ENCODE measurements around the gene PDYN.
A peak's percentile ranks its signal among the peaks of the same experiment; 100 is the strongest.

Gene PDYN

GRCh38 chr20:1994627-1995026, 769 bp upstream of the PDYN start:
- DNase-seq (ENCODE audit: low read depth in 2 of 2) = no peak

- DNase-seq (ENCODE audit: low read depth in 2 of 2) = no peak
Observed at GRCh38 chr20:1992359-1993110, 1.3 kb downstream of the PDYN start.

- DNase-seq (ENCODE audit: low read depth in 2 of 2) = no peak
Observed at GRCh38 chr20:1987826-1988225, 6.0 kb downstream of the PDYN start.

DNA sequence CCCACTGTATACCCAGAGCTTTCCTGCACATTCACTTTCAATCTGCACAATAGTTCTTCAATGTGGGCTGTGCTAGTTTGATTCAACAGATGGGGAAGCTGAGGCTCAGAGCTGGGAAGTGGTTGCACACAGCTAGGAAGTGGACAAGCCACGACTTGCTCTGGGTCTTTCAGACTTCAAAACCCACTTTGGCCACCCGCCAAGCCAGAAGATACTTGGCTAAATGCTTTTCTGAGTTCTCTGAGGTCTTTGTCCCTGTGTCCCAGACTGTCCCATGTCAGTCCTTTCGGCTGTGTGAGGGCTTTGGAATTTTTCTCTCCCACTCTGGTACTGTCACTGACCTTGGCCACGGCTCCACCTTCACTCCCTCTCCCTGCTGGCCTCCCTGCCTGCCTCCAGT, 10.6 kb downstream of the PDYN start:
- no peak for DNase-seq (ENCODE audit: low read depth in 2 of 2)

- DNase-seq (ENCODE audit: low read depth in 2 of 2) = no peak
Observed at GRCh38 chr20:1982686-1983085, 11.2 kb downstream of the PDYN start.

GRCh38 chr20:1979106-1979778, 14.6 kb downstream of the PDYN start:
- DNase-seq (ENCODE audit: low read depth in 2 of 2) = no peak

GRCh38 chr20:1975291-1975690, 18.6 kb downstream of the PDYN start:
- DNase-seq (ENCODE audit: low read depth in 2 of 2) = no peak

- no peak for DNase-seq (ENCODE audit: low read depth in 2 of 2)
Observed at GRCh38 chr20:1973601-1974440, 20.0 kb downstream of the PDYN start.

DNA sequence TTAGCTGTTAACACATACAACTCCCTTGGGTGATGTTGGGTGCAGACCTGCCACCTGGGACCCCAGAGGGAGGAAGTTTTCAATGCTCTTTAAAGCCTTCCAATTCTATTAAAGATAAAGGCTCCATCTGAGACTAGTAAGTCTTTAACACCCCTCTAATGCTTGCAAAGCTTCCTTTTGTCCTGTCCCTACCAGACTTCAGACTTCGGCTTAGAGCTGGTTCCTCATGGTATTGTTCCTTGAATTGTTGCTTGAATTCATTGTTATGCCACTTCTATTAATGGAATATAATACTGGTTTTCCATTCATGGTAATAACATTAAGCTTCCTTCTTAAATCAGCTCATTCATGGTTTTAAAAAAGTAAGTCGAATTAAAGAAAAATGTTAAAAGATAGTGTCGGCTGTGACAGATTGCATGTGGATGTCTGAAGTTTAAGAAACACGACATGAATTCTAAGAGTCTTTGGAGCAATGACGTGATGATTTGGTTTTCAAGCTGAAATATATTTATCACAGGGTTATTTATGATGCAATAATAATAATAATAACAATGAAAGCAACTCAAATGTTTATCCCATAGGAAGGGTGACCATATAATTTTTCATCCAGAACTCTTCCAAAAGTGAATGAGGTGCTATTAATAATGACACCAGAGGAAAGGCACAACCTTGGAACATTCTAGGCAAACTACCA, 21.8 kb downstream of the PDYN start:
- no peak for DNase-seq (ENCODE audit: low read depth in 2 of 2)

DNA sequence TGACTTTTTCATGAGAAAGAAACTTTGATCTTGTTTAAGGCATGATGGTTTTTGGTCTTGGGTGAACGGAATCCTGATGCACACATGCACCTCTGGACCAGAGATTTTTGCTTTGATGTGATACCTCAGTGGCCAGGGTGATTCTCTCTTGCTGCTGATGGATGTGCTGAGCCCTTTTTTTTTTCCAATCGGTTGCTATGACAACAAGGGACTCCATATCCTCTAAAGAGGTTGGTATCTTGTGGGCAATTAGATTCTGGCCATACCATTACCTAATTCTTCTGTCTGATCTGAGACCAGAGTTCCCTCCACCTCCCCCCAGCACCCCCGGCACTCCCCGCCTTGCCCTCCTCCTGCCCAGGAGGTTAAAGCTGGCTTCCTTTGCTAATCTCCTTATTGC, 24.9 kb downstream of the PDYN start:
- no peak for DNase-seq (ENCODE audit: low read depth in 2 of 2)

DNA sequence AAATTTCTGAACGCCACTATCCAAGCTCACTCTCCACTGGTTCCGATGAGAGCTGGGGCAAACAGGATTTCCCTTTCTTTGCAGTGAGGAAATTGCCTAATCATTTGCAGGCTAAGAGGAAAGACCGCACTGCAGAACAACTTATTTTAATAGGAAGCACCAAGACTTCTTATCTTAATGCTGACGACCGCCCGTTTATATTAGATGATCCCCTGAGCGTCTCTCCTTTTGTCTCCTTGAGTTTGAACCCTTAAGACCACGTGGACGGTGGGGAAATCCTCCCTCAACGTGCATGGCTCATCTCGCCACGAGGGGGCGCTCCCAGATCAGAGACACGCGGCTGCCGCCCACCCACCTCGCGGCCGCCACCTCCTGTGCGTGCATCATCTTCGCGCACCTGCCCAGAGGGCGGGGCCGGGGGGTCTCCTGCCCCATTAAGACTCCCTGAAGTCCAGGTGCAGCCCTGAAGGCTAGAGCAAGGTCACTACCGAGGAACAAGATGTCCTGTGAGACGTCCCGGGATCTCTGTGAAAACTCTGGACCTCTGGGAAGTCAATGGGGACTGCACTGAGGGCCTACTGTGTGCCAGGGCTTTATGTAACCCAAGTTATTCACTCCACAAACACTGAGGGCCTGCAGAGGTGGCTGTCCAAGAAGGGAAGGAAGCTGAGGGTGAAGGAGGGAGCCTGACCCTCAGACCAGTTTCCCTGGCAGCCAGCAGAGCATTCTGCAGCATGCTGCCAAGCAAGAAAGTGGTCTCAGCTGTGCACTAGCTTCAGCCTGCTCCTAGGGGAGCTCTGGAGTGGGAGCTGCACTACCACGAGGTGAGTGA, 28.1 kb downstream of the PDYN start:
- peak; percentile 81 to 87 for DNase-seq (ENCODE audit: low read depth in 2 of 2)

- DNase-seq (ENCODE audit: low read depth in 2 of 2) = no peak
Observed at GRCh38 chr20:1964659-1965405, 29.0 kb downstream of the PDYN start.

GRCh38 chr20:1964061-1964460, 29.8 kb downstream of the PDYN start:
- DNase-seq (ENCODE audit: low read depth in 2 of 2) = no peak

- DNase-seq (ENCODE audit: low read depth in 2 of 2) = no peak
Observed at GRCh38 chr20:1961374-1961773, 32.5 kb downstream of the PDYN start.

DNA sequence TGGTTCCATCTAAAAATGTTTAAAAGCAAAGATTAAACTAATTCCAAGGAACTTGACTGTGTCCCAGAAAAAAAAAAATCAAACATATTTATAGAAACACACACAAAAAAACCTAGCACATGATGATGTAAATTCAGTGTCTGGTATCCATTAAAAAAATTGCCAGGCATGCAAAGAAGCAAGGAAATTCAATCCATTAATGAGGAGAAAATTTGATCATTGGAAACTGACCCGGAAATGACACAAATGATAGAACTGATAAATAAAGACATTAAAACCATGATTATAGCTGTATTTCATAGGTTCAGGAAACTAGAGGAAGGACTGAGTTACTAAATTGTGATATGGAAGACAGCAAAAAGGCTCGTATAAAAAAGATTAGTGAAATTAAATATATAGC, 34.7 kb downstream of the PDYN start:
- DNase-seq (ENCODE audit: low read depth in 2 of 2) = no peak

DNA sequence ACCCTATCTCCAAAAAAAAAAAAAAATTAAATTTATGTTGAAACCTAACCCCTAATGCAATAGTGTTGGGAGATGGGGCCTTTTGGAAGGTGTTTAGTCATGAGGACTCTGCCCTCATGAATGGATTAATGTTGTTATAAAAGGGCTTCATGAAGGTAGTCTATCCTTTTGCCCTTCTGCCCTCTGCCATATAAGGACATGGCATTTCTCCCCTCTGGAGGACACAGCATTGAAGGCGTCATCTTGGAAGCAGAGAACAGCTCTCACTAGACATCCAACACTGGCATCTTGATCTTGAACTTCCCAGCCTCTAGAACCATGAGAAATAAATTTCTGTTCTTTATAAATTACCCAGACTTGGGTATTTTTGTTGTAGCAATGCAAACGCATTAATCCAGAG, 35.4 kb downstream of the PDYN start:
- DNase-seq (ENCODE audit: low read depth in 2 of 2) = no peak

DNA sequence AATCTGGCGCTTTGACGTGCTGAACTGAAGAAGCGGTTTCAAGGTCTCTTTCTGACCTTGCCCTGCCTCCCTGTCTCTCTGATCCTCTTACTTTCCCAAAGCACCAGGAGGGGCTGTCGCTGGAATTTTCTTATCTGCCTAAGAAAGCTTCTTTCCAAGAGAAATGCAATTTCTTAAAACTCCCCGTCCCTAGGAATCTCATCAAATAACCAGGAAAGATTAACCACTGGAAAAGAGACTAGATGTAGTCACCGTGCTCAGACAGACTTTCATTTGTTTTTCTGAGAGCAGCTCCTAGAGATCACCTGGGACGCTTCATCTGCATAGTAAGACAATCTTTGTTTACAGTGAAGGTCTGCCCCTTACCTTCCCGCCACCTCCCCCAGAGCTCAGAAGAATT, 38.6 kb downstream of the PDYN start:
- no peak for DNase-seq (ENCODE audit: low read depth in 2 of 2)

GRCh38 chr20:1953621-1954020, 40.2 kb downstream of the PDYN start:
- DNase-seq (ENCODE audit: low read depth in 2 of 2) = no peak

DNA sequence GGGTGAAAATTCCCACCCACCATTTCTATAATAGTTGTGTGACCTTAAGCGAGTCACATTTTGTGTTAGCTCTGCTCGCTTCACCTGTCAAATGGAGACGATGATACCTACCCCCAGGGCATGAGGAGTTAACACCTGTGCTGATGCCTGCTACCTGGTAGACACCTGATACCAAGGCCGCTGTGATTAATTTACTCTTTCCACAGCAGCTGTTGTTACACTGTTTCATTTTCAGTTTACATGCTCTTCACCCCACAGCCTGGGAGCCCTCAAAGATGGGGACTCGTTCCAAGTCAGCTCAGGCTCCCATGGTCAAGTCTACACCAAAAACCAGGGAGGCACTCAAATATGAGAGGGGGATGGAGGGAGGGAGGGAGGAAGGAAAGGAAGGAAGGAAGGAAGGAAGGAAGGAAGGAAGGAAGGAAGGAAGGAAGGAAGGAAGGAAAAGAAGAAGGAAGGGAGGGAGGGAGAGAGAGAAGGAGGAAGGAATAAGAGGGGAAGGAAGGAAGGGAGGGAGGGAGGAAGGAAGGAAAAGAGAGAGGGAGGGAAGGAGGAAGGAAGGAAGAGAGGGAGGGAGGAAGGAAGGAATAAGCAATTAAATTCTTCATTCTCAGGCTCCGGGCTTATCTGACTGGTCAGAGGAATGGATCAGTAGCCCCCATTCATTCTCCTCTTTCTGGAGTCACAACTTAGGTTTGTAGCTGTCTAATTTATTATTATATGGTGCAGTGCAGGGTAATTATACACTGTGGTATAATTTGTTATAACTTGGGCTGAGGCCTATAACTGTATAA, 40.9 kb downstream of the PDYN start:
- no peak for DNase-seq (ENCODE audit: low read depth in 2 of 2)

Measured in stimulated activated CD4-positive, alpha-beta T cell treated with anti-CD3 and anti-CD28 coated beads, Interleukin-4, amount 100 ng/mL, for 48 hours (primary cell).